Bladder microvascular endothelial cell (primary cell): ENCODE data around the gene RPS24. TPM values are rescaled to one million over a fixed set of nuclear protein-coding genes. Genes with fewer than 3 reads are reported as not detected.

Experiments
- total RNA-seq: library from RNA; depleted of rRNA; stranded (reverse); fragments of >200 nt; gene quantifications from 2 replicates; pipeline ENCODE4 v1.2.3, GENCODE V29; 2014

The RPS24 gene
- 1,752 and 1,926 TPM in 2 replicates for total RNA-seq

GRCh38 chr10:78033637-78034470 lies at the start of gene RPS24:
Gene RPS24 (plus strand): TSS chr10:78033863. CDS start chr10:78033902, 39 bp downstream.

GRCh38 chr10:78029269-78030226 lies 4.1 kb upstream of the RPS24 start, which contains the start of gene POLR3A:
Gene POLR3A (minus strand): TSS chr10:78029515. CDS start chr10:78029407, 108 bp downstream.

Other genes starting within 250 kb of the RPS24 start
- gene DLG5, start 107.1 kb upstream of the RPS24 start, total RNA-seq = 3.2 and 14.2 TPM in 2 replicates
- 12.0 and 25.3 TPM in 2 replicates for gene POLR3A, start 4.3 kb upstream of the RPS24 start, total RNA-seq